Measurements from ENCODE around the gene FAM200A.
"Not testable (repeated sequence)": the region's sequence is repeated elsewhere in the genome, so short reads cannot be mapped to it uniquely, and the experiment has no call there.

The FAM200A gene

DNA sequence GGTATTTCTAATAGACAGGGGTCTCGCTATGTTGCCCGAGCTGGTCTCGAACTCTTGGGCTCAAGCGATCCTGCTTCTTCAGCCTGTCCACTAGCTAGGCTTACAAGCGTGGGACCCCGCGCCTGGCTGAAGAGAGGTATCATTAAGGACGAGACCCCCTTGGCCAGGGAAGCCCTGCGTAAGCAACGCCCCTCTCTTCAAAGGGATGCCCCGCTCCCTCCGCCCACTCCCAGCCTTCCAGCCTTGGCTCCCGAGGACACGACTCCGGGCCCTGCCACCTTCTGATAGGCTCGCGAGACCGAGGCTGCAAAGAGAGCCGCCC lies 47.7 kb downstream of the FAM200A start:
- DNase-seq (ENCODE audit: low read depth in 2 of 2), result no peak

DNA sequence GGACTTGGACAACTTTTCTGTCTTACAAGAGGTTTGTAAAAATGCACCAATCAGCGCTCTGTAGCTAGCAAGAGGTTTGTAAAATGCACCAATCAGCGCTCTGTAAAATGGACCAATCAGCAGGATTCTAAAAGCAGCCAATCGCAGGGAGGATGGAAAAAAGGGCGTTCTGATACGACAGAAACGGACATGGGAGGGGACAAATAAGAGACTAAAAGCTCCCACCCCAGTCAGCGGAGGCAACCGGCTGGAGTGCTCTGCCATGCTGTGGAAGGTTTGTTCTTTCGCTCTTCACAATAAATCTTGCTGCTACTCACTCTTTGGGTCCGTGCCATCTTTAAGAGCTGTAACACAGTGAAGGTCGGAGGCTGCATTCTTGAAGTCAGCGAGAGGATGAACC lies 50.7 kb downstream of the FAM200A start:
- DNase-seq (ENCODE audit: low read depth in 2 of 2), result not testable (repeated sequence)

DNA sequence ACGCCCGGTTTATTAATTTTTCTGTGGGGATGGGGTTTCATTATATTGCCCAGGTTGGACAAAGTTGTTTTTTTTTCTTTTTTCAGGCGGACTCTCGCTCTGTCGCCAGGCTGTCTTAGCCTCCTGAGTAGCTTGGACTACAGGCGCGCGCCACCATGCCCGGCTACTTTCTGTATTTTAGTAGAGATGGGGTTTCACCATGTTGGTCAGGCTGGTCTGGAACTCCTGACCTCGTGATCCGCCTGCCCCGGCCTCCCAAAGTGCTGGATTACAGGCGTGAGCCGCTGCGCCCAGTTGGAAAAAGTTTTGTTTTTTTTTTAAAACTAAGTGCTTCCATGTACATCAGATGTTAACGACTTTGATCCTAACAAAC lies 51.3 kb downstream of the FAM200A start:
- no peak for DNase-seq (ENCODE audit: low read depth in 2 of 2)

DNA sequence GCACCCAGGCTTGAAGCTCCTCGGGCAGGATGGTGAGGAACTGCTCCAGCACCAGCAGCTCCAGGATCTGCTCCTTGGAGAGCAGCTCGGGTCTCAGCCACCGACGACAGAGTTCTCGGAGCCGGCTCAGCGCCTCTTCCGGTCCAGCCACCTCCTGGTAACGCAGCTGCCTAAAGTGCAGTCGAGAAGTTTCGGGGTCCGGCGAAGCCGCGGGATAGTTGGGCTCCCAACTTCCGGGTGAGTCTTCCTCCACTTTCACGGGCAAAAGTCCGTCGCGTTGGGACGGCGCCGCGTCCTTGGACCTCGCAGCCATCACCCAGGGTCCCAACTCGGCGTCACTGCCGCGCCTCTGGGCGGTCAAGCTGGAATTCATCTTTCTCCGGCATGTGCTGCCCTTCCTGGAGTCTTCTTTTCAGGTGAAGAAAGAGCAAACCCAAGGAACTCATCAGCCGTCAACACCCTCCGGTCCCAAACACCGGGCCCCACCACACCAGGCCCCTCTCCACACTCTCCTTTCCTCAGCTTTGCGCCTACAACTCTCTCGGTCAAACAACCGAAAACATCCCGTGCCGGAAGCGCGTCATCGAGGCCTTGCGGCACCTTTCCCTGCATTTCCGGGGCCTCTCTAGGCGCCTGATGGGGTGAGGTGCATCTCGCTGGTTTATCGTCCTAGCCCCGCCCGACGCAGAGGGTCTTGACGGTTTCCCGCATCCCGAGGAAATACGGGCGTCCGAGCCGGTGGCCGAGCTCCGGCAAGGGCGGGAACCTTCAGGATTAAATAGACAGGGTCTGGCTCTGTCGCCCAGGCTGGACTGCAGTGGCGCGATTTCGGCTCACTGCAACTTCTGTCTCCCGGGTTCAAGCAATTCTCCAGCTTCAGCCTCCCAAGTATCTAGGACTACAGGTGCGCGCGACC lies 51.9 kb downstream of the FAM200A start, which contains the start of gene ZNF394:
Gene ZNF394, minus strand, starts transcription at position 561 of the 916 bp plus-strand sequence. Its CDS starts 188 bp downstream, at position 373.
- peak; percentile 69 to 70 for DNase-seq (ENCODE audit: low read depth in 2 of 2)

DNA sequence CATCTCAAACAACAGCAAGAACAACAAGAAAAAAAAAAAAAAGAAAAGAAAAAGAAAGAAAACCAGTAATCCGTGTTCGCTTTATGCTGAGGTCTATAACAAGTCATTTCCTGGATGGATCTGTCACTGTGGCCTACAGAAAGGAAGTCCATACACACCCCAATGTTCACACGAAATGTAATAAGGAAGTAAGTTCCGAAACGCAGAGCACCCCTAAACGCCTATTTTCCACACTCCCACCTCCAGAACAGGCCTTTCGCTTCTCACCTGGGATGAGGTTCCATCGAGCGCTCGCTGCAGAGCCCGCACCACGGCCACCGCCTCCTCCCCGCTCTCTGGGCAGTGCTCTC lies 52.6 kb downstream of the FAM200A start:
- DNase-seq (ENCODE audit: low read depth in 2 of 2), result no peak

DNA sequence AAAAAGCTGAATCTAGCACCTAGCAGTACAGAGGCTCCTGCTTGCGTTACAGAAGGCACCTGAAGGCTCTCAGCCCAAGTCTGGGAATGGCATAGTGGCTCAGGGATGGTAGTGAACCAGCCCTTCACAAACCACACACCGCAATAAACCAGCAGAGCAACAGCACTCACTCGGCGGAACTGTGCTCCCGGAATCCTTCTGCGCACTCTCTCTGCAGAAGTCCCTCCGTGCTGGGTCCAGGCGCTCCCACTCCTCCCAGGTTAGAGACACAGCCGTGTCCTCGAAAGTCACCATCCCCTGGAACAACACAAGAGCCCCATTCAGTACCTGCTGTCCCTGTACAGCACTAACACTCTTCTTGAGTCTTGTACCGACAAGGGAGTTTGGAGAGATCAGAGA lies 53.4 kb downstream of the FAM200A start:
- DNase-seq (ENCODE audit: low read depth in 2 of 2), result no peak

DNA sequence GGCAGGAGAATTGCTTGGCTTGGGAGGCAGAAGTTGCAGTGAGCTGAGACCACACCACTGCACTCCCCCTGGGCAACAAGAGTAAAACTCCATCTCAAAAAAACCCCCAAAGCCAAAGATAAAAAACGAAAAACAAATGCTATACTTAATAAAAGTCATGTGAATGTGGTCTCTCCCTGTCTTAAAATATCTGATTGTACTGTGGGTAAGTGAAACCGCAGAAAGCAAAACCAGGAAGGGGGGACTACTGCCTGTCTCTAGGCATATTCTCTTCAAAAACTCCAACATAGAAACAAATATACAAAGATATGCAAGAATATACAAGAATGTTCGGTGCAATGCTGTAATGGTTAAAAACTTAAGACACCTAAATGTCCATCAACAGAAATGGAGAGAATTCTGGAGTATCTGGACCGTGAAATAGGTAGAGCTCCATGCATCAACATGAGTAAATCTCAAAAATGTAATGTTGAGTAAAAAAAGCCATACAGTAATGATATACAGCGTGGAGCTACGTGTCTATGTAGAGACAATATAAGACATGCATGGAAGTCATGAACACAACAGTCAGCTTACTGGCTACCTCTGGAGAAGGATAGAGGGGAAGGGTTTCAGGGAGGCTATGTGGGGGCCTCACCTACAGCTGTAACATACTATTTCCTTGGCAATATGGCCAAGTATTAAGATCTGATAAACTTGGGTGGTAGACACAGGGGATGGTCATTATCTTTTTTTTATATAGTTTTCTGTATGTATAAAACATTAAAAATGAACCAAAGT lies 54.0 kb downstream of the FAM200A start:
- DNase-seq (ENCODE audit: low read depth in 2 of 2), result no peak
